ENCODE measurements around the gene KLHL42. TPM values are rescaled to one million over a fixed set of nuclear protein-coding genes. Genes with fewer than 3 reads are reported as not detected.

The KLHL42 gene
- total RNA-seq, 1 donor from 2014 or later = 23.6 TPM

GRCh38 chr12:27780612-27781408, 777 bp downstream of the KLHL42 start:
- DNase-seq (ENCODE audit: low read depth) = peak; percentile 71

GRCh38 chr12:27781680-27782079, 1.6 kb downstream of the KLHL42 start:
- DNase-seq (ENCODE audit: low read depth) = no peak

DNA sequence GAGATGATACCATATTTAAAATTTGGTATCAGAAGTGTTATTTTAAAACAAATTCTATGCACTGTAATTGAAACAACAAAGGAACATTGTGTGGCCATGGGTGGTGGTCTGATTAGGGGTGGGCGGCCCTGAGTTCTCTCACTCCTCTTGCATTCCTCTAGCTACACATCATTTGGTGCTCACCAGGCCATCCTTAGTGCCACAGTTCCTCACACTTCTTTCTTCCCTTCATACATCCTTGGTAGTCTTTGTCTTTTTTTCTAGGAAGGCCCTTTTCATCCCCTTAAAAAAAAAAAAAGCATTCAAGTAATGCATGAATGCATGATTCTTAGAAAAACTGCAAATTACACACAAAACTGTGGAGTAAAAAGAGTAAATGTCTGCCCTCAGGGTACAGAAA, 2.4 kb downstream of the KLHL42 start:
- no peak for DNase-seq (ENCODE audit: low read depth)

DNA sequence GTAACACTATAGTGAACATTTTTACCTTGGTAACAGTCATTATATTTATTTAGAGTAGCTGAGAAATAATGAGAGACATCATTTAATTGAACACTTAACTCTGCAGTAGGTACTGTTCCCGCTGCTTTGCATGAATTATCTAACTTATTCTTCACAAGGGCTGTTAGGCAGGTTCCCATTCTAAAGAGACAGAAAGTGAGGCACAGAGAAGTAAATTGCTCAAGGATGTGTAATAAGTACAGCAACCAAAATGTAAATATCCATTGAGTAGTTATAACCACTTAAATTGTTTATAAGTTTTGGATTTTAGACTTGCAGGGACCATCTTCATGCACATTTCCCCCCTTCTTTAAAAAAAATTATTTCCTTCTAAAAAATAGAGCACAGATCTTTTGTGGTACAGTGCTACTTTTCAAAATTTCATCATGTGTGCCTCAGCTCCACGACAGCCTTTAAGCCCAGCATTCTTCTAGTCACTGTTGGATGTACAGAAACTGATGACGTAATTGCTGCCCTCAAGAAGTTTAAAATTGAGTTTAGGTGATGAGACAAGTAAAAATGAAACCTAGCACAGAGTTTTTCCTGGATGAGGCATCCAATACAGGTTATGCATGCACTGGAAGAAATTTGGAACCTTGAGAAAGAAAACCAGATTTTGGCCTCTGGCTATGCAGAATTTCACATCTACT, 6.0 kb downstream of the KLHL42 start:
- DNase-seq (ENCODE audit: low read depth) = no peak

GRCh38 chr12:27787559-27787958, 7.5 kb downstream of the KLHL42 start:
- DNase-seq (ENCODE audit: low read depth) = no peak

DNA sequence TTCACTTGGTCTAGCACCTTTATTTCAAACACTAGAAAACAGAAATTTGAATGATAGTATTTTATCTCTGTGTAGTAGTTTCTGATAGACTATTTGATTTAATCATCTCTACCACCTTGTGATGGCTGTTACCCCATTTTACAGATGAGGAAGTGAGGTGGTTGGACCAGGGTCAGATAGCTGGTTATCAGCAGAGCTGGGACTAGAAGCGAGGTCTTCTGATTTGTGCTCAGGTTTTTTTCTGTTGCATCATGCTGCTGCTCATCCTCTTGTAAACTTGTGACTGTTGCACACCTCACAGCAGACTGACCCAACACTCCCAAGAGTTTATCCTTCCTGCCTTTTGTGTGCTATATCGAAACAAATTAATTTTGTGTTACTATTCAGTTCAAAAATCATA, 10.1 kb downstream of the KLHL42 start:
- no peak for DNase-seq (ENCODE audit: low read depth)

DNA sequence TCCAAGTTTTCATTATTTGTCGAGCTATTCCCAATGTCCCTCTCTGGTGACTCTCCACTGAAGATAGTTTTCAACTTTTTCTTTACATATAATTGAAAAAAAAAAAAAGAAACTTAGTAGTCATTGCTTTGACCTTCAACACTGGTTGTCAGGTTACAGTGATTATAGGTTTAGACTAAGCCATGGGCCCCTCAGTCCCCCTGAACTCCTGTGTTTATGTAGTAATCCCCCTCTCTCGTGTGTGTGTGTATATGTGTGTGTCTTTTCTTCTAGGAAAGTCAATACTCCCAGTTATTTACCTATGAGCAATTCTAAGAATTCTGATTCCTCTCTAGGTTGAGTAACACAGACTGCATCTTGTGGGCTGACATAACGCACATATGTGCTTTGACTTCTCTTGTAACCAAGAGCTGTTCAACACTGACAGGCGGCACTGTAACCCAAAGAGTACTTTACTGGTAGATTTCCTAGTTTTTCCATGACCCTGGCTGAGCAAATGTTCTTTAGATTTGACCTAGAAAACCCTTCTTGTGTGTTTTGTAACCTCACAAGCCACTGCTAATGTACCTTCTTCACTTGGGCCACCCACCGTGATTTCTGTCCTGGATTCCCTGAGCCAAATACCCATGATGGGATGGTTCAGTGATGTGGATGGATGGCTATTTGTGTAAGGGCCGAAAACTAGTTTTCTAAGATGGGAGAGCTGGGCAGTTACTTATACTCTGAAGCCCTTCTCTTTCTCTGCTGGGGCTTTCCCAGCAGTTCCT, 15.0 kb downstream of the KLHL42 start:
- DNase-seq (ENCODE audit: low read depth) = no peak

DNA sequence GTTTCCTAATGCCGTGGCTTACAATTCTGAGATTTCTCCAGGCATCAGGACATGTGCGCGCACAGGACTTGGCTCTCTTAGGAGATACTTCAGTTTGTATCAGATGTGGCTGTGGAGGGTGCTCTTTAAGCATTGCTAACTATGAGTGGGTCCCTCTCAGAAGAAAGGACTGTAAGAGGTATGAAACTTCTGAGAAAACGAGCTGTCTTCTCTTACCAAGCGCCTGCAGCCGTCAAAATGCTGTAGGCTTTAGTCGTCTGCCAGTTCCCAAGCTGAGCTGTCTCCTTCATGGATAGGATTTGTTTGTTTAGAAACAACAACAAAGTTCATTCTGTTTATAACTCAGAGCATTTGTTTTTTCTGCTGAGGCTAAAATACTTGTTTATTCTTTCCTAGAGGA, 16.1 kb downstream of the KLHL42 start:
- DNase-seq (ENCODE audit: low read depth) = no peak

GRCh38 chr12:27797301-27798025, 17.4 kb downstream of the KLHL42 start:
- no peak for DNase-seq (ENCODE audit: low read depth)

- DNase-seq (ENCODE audit: low read depth) = no peak
These were observed 20.8 kb downstream of the KLHL42 start for GRCh38 chr12:27800819-27801218.

- DNase-seq (ENCODE audit: low read depth) = no peak
These were observed 21.6 kb downstream of the KLHL42 start for GRCh38 chr12:27801630-27802029.

DNA sequence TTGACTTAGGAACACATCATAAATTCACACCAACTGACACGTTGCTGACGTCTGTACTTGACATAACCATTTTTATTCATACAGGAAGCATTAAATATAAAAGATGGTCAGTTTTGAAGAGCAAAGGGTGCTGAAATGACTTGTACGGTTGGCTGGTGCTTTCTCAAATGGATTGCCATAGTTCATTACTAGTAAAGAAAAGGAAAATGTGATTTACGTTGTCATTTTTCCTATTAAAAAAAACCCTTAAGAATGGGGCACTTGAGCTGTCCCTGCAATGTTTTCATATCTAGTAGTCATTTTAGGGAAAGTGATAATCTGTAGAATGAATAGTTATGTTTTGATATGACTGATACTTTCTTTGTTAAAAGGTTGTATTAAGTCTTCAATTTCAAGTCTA, 22.5 kb downstream of the KLHL42 start:
- no peak for DNase-seq (ENCODE audit: low read depth)

GRCh38 chr12:27802936-27803335, 22.9 kb downstream of the KLHL42 start:
- DNase-seq (ENCODE audit: low read depth) = no peak

DNA sequence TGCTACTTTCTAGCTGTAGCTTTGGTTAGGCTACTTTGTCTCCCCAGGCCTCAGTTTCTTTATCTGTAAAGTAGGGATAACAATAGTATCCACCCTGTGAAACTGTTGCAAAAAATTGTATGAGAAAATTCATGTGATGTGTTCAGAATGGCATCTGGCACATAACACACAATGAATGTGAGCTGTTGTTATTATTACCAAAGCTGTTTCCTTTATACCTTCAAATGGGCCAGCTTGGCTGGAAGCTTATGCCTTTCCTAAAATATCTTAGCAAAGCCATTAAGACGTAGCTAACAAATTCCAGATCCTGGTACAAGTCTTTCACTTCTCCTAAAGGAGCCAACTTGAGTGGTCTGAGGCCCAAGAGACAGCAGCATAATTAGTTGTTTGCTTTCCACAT, 25.2 kb downstream of the KLHL42 start:
- no peak for DNase-seq (ENCODE audit: low read depth)

GRCh38 chr12:27806259-27806658, 26.2 kb downstream of the KLHL42 start:
- DNase-seq (ENCODE audit: low read depth) = no peak

DNA sequence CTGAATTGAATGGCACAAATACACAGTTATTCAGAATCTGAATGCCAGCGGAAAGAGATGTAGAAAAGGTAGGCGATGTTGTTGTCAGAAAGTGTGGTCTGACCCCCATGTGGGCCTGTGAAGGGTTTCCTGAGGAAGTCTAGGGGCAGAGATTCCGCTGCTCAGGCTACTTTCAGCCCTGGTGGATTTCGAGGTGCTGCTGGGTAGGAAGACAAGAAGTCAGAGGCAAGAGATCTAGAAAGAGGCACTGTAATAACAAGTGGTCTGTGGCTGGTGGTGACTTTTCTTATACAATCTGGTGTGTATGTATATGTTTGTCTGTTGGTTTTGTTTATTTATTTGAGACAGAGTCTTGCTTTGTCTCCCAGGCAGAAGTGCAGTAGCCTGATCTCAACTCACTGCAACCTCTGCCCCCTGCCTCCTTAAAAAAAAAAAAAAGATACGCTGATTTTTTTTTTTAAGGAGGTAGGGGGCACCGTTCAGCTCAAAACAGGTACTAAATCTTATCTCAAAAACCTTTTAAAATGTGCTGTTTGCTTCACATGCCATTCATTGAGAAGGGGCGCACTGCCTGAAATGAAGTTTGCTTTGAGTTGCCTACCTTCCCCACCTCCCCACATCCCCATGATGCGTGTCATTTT, 27.1 kb downstream of the KLHL42 start:
- no peak for DNase-seq (ENCODE audit: low read depth)

DNA sequence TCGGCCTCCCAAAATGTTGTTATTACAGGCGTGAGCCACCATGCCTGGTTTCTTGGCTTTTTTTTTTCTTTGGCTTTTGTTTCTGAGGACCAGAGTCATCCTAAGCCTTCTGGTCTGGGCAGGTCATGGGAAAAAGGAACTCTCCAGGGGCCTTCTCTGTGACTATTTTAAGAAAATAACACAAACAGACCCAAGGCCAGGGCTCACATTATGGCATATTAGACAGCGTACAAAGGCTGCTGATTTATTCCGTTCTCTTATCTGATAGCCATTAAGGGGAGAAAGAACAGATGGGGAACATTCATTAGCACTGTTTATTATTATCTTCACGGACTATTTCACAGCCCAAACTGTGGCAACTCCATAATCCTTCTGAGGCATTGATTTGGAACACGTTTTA, 28.8 kb downstream of the KLHL42 start:
- no peak for DNase-seq (ENCODE audit: low read depth)

- DNase-seq (ENCODE audit: low read depth) = no peak
These were observed 30.7 kb downstream of the KLHL42 start for GRCh38 chr12:27810756-27811155.

GRCh38 chr12:27812502-27812901, 32.5 kb downstream of the KLHL42 start:
- no peak for DNase-seq (ENCODE audit: low read depth)

DNA sequence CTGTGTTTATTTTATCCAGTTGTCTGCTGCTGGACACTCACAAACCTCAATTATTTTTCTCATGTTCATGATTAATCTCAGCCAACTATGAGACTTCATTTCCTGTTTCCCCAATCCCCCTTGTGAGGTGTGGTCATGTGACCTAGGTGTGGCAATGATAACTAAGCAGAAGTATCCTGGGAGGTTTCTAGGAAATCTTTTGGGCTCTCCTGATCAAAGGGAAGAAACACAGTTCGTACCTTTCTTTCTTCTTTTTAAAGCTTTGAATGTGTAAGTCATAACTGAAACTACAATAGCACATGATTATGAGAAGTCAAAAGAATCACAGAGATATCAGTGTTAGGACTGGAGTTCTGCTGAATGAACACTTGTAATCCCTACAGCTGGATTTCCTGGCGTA, 34.4 kb downstream of the KLHL42 start:
- DNase-seq (ENCODE audit: low read depth) = no peak

GRCh38 chr12:27814851-27815591, 35.0 kb downstream of the KLHL42 start:
- DNase-seq (ENCODE audit: low read depth) = no peak

All from renal cortical epithelial cell (primary cell).